Measurements from ENCODE around the gene DOCK3. TPM values are rescaled to one million over a fixed set of nuclear protein-coding genes. Genes with fewer than 3 reads are reported as not detected.
"Not testable (repeated sequence)": the region's sequence is repeated elsewhere in the genome, so short reads cannot be mapped to it uniquely, and the experiment has no call there.

DOCK3 gene
- total RNA-seq, 4 donors from 2014 or later, result 5.5 to 10.0 (median 8.7) TPM

DNA sequence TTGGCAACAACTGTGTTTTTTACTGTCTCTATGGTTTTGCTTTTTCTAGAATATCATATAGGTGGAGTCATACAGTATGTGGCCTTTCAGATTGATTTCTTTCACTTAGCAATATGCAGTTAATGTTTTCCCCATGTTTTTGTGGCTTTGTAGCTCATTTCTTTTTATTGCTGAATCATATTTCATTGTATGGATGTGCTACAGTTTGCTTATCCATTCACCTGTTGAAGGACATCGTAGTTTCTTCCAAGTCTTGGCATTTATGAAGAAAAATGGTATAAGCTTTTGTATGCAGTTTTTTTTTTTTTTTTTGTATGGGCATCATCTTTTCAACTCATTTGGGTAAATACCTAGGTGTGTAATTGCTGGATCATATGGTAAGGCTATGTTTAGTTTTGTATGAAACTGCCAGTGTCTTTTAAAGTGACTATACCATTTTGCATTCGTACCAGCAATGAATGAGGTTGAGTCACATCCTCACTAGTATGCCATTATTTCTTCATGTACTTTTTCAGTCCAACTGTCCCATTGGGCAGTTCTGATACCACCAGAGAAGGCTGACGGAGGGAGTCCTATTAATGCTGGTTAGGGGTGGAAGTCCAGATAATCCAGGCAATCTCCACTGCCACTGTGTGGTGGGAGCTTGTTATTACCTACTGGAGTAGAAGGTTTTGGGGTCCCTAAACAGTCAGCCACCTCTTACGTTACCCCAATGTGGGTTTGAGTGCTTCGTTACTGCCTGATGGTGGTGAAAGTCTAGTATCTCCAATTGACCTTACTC lies 210.5 kb downstream of the DOCK3 start:
- no peaks in the 10 kb centered on the region for H3K36me3 ChIP-seq
- TF ChIP-seq EP300 (IDR thresholded peaks at IDR 0.05) (no peak), POLR2AphosphoS5 (IDR thresholded peaks at IDR 0.05) (no peak), POLR2A (IDR thresholded peaks at IDR 0.05) (no peak)
- TF ChIP-seq, protein P1, sequence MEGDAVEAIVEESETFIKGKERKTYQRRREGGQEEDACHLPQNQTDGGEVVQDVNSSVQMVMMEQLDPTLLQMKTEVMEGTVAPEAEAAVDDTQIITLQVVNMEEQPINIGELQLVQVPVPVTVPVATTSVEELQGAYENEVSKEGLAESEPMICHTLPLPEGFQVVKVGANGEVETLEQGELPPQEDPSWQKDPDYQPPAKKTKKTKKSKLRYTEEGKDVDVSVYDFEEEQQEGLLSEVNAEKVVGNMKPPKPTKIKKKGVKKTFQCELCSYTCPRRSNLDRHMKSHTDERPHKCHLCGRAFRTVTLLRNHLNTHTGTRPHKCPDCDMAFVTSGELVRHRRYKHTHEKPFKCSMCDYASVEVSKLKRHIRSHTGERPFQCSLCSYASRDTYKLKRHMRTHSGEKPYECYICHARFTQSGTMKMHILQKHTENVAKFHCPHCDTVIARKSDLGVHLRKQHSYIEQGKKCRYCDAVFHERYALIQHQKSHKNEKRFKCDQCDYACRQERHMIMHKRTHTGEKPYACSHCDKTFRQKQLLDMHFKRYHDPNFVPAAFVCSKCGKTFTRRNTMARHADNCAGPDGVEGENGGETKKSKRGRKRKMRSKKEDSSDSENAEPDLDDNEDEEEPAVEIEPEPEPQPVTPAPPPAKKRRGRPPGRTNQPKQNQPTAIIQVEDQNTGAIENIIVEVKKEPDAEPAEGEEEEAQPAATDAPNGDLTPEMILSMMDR (IDR thresholded peaks at IDR 0.05), result no peak
- ATAC-seq, result no peak
- no peak overlapping the region for H3K27ac ChIP-seq
- no peak overlapping the region for H3K4me3 ChIP-seq
- WGBS, 2 donors (ENCODE audit: low coverage in 1 of 2), result 34 to 83% methylated on average over 4 to 5 of the region's 5 CpGs
- H3K4me1 ChIP-seq, result no peaks in the 10 kb centered on the region
- H3K9me3 ChIP-seq, result peaks cover 0 to 10% (median 0%) of the 10 kb centered on the region in 3 donors
- H3K27me3 ChIP-seq, result no peaks in the 10 kb centered on the region

GRCh38 chr3:50890688-50891344 lies 216.1 kb downstream of the DOCK3 start:
- WGBS, 2 donors (ENCODE audit: low coverage in 1 of 2), result 31 to 46% methylated on average over 3 of the region's 3 CpGs
- H3K4me1 ChIP-seq, result no peaks in the 10 kb centered on the region
- H3K4me3 ChIP-seq, result no peak overlapping the region
- peaks cover 0 to 15% (median 0%) of the 10 kb centered on the region in 3 donors for H3K9me3 ChIP-seq
- H3K36me3 ChIP-seq, result no peaks in the 10 kb centered on the region
- ATAC-seq, result no peak
- TF ChIP-seq, protein P1 (IDR thresholded peaks at IDR 0.05), result no peak
- no peak for TF ChIP-seq POLR2AphosphoS5 (IDR thresholded peaks at IDR 0.05)
- no peak for TF ChIP-seq POLR2A (IDR thresholded peaks at IDR 0.05)
- TF ChIP-seq EP300 (IDR thresholded peaks at IDR 0.05), result no peak
- H3K27ac ChIP-seq, result no peak overlapping the region
- H3K27me3 ChIP-seq, result no peaks in the 10 kb centered on the region

- not testable (repeated sequence) for H3K4me1 ChIP-seq, H3K4me3 ChIP-seq, H3K27ac ChIP-seq, H3K27me3 ChIP-seq, ATAC-seq, H3K9me3 ChIP-seq, H3K36me3 ChIP-seq
- WGBS, 2 donors (ENCODE audit: low coverage in 1 of 2), result no CpG with 5 or more reads among the region's 1 CpG
Measured at GRCh38 chr3:50901097-50901496, 226.4 kb downstream of the DOCK3 start.

DNA sequence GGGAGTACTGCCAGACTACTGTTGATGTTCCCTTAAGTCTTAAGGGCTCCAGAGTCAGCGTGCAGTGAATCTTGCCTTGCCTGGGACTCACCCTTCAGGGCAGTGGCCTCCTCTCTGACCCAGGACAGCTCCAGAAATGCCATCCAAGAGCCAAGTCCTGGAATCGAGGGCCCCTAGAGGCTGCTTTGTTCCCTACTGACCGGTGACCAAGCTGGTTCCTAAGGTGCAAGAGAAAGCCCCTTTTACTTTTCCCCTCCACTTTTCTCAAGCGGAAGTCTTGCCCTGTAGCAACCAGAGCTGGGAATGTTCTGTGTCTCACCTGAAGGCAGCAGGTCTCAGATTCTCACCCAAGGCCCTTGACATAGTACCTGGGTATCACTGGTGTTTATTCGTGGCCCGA lies 238.0 kb downstream of the DOCK3 start:
- Histone ChIP-seq H3K27ac (no peak overlapping the region), H3K4me1 (no peaks in the 10 kb centered on the region), H3K4me3 (no peak overlapping the region), H3K36me3 (no peaks in the 10 kb centered on the region), H3K27me3 (no peaks in the 10 kb centered on the region), H3K9me3 (peaks cover 0 to 6% (median 0%) of the 10 kb centered on the region in 3 donors)
- WGBS, 2 donors (ENCODE audit: low coverage in 1 of 2), result 69 to 87% methylated on average over 2 to 3 of the region's 6 CpGs
- ATAC-seq, result no peak
- no peak for TF ChIP-seq EP300 (IDR thresholded peaks at IDR 0.05)
- TF ChIP-seq, protein P1 (IDR thresholded peaks at IDR 0.05), result no peak
- no peak for TF ChIP-seq POLR2AphosphoS5 (IDR thresholded peaks at IDR 0.05)
- no peak for TF ChIP-seq POLR2A (IDR thresholded peaks at IDR 0.05)

- no peak for ATAC-seq
- peaks cover 0 to 6% (median 0%) of the 10 kb centered on the region in 3 donors for H3K9me3 ChIP-seq
- H3K4me3 ChIP-seq, result no peak overlapping the region
- no peaks in the 10 kb centered on the region for H3K27me3 ChIP-seq
- H3K36me3 ChIP-seq, result no peaks in the 10 kb centered on the region
- no peak overlapping the region for H3K27ac ChIP-seq
- no peaks in the 10 kb centered on the region for H3K4me1 ChIP-seq
- TF ChIP-seq POLR2AphosphoS5 (IDR thresholded peaks at IDR 0.05) (no peak), POLR2A (IDR thresholded peaks at IDR 0.05) (no peak), EP300 (IDR thresholded peaks at IDR 0.05) (no peak)
- TF ChIP-seq, protein P1 (IDR thresholded peaks at IDR 0.05), result no peak
- no CpG with 5 or more reads among the region's 1 CpG for WGBS, 2 donors (ENCODE audit: low coverage in 1 of 2)
Measured at GRCh38 chr3:50913260-50913659, 238.5 kb downstream of the DOCK3 start.

DNA sequence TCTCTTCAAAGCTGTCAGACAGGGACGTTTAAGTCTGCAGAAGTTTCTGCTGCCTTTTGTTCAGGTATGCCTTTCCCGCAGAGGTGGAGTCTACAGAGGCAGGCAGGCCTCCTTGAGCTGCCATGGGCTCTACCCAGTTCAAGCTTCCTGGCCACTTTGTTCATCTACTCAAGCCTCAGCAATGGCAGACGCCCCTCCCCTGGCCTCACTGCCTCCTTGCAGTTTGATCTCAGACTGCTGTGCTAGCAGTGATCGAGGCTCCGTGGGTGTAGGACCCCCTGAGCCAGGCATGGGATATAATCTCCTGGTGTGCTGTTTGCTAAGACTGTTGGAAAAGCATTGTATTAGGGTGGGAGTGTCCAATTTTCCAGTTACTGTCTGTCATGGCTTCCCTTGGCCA lies 247.3 kb downstream of the DOCK3 start:
- ATAC-seq, H3K4me1 ChIP-seq, H3K4me3 ChIP-seq, H3K27ac ChIP-seq, H3K27me3 ChIP-seq, H3K36me3 ChIP-seq: not testable (repeated sequence)
- WGBS, 2 donors (ENCODE audit: low coverage in 1 of 2), result 43% methylated on average over 1 of the region's 5 CpGs; no CpG with 5 or more reads in 1 of the 2 donors
- peaks cover 0 to 16% (median 0%) of the 10 kb centered on the region in 3 donors for H3K9me3 ChIP-seq

All from gastroesophageal sphincter (tissue), 4 donors.